Panc1 (cell line): ENCODE measurements around the gene LEPROT. TPM values are rescaled to one million over a fixed set of nuclear protein-coding genes. Genes with fewer than 3 reads are reported as not detected.
A peak's percentile ranks its signal among the peaks of the same experiment; 100 is the strongest.

ENCODE experiments used
- ATAC-seq: fragments of 200-7000 bp; cut with Tn5 transposase; 2 replicates; pipeline ENCODE4 v1.9.1; 2020; ENCODE audit warnings: mild to moderate bottlenecking, moderate library complexity
- BruUV-seq: library from RNA; stranded (reverse); fragments of 400-500 nt; replicated peaks from 2 replicates; lab custom pipeline; 2021; lab: Mats Ljungman, UMichigan
- CTCF ChIA-PET: fragments of 300-600 bp; sonication (Branson Sonifier 250); formaldehyde crosslinking; loops from one replicate; lab custom pipeline; 2022; ENCODE audit warnings: antibody characterized with exemption; lab: Charles Lee
- POLR2A ChIA-PET: fragments of 300-600 bp; sonication (Branson Sonifier 250); formaldehyde crosslinking; loops from one replicate; lab custom pipeline; 2022; ENCODE audit warnings: antibody characterized with exemption; lab: Charles Lee
- DNase-seq: peaks from one replicate; pipeline ENCODE4 v3.0.0-alpha.2; 2010; ENCODE audit warnings: low read depth, low spot score
- H3K27ac ChIP-seq: 2 replicates; pipeline ENCODE4 v1.5.1; 2011; ENCODE audit warnings: mild to moderate bottlenecking, low read length, inconsistent platforms
- H3K27me3 ChIP-seq: fragments of 200-500 bp; sonication (Bioruptor generic); 2 replicates; pipeline ENCODE4 v1.6.0; 2014; ENCODE audit warnings: low read length, inconsistent platforms; ENCODE audit not compliant: control insufficient read depth, insufficient read depth
- H3K36me3 ChIP-seq: fragments of 200-500 bp; sonication (Bioruptor generic); 2 replicates; pipeline ENCODE4 v1.5.1; 2014; ENCODE audit warnings: inconsistent platforms, mild to moderate bottlenecking, low read length, moderate library complexity; ENCODE audit not compliant: control insufficient read depth, insufficient read depth
- H3K4me1 ChIP-seq: 2 replicates; pipeline ENCODE4 v1.5.1; 2011; ENCODE audit warnings: inconsistent platforms, mild to moderate bottlenecking, low read length, moderate library complexity; ENCODE audit not compliant: control insufficient read depth, insufficient read depth
- H3K4me3 ChIP-seq, 2 experiments: 2 replicates each; pipeline ENCODE4 v1.5.1; 2011 to 2012; ENCODE audit warnings: low read depth in 2 of 2, low read length in 2 of 2, mild to moderate bottlenecking in 2 of 2, inconsistent platforms in 1 of 2, moderate library complexity in 1 of 2
- H3K9me3 ChIP-seq: fragments of 200-500 bp; sonication (Bioruptor generic); 2 replicates; pipeline ENCODE4 v1.5.1; 2014; ENCODE audit warnings: low read depth, mild to moderate bottlenecking, inconsistent platforms, low read length, moderate library complexity; ENCODE audit not compliant: control insufficient read depth, insufficient read depth
- CTCF ChIP-seq: fragments of 450-650 bp; IDR thresholded peaks from 2 replicates; pipeline ENCODE4 v1.5.1; 2017; ENCODE audit warnings: mild to moderate bottlenecking
- POLR2AphosphoS5 ChIP-seq: IDR thresholded peaks from 2 replicates; pipeline ENCODE4 v1.6.1; 2012; ENCODE audit warnings: mild to moderate bottlenecking, low read depth, low read length, moderate library complexity
- REST ChIP-seq, 2 experiments: IDR thresholded peaks; 2 replicates each; pipeline ENCODE4 v1.6.1; 2011 to 2012; ENCODE audit warnings: low read depth in 2 of 2, control low read depth in 1 of 2, low read length in 1 of 2, mild to moderate bottlenecking in 1 of 2, moderate library complexity in 1 of 2; ENCODE audit not compliant: insufficient read depth in 1 of 2
- SIN3A ChIP-seq: IDR thresholded peaks from 2 replicates; pipeline ENCODE4 v1.6.1; 2012; ENCODE audit warnings: low read depth, mild to moderate bottlenecking, low read length, moderate library complexity, borderline replicate concordance; ENCODE audit not compliant: insufficient read depth
- TCF7L2 ChIP-seq: IDR thresholded peaks from 2 replicates; pipeline ENCODE4 v1.6.1; 2011; ENCODE audit warnings: mild to moderate bottlenecking, low read depth, low read length, inconsistent platforms
- in situ Hi-C: cut with HindIII; loops from 2 replicates; pipeline ENCODE4 v1.10.0; 2016; ENCODE audit warnings: low sequenced_read_pairs, low pct_unique_long_range_greater_than_20kb
- intact Hi-C: fragments of 100-400 bp; cut with micrococcal nuclease; formaldehyde crosslinking; loops from one replicate; pipeline ENCODE4 v1.10.0; 2022; ENCODE audit not compliant: unreplicated experiment
- total RNA-seq: library from RNA; stranded (reverse); gene quantifications from one replicate; pipeline ENCODE4 v1.2.1, GENCODE V29; 2021; ENCODE audit not compliant: unreplicated experiment

The LEPROT gene
- total RNA-seq, 1 experiment from 2014 or later, result 53.6 TPM

- no peaks in the 10 kb centered on the region for H3K9me3 ChIP-seq
- in situ Hi-C loops (no loop called here), intact Hi-C loops (no loop called here)
- H3K27me3 ChIP-seq, result no peaks in the 10 kb centered on the region
- H3K36me3 ChIP-seq, result peaks cover 13% of the 10 kb centered on the region
- ATAC-seq (no peak), DNase-seq (no peak)
- BruUV-seq, result TSS peak; percentile 36
- TF ChIP-seq TCF7L2, result no peak
- TF ChIP-seq POLR2AphosphoS5, result no peak
- TF ChIP-seq SIN3A, result no peak
- TF ChIP-seq CTCF, result no peak
- no peak for TF ChIP-seq REST (IDR thresholded peaks at IDR 0.05; ENCODE audit: insufficient read depth in 1 of 2, low read depth in 2 of 2, low read length in 1 of 2)
- H3K4me1 ChIP-seq, result no peaks in the 10 kb centered on the region
- POLR2A ChIA-PET, result no interaction called here
- no peak overlapping the region for H3K27ac ChIP-seq
- CTCF ChIA-PET, result no interaction called here
- no peak overlapping the region for H3K4me3 ChIP-seq
These were observed 12.4 kb downstream of the LEPROT start for GRCh38 chr1:65432918-65433317.

- H3K4me1 ChIP-seq, result no peaks in the 10 kb centered on the region
- no peak for DNase-seq
- intact Hi-C loops, result no loop called here
- no peaks in the 10 kb centered on the region for H3K9me3 ChIP-seq
- H3K36me3 ChIP-seq, result peaks cover 10% of the 10 kb centered on the region
- no TSS peak for BruUV-seq
- ChIA-PET CTCF (no interaction called here), POLR2A (no interaction called here)
- no peaks in the 10 kb centered on the region for H3K27me3 ChIP-seq
- in situ Hi-C loops, result no loop called here
- H3K4me3 ChIP-seq, result no peak overlapping the region
- no peak for ATAC-seq
- no peak overlapping the region for H3K27ac ChIP-seq
- TF ChIP-seq REST (IDR thresholded peaks at IDR 0.05; ENCODE audit: insufficient read depth in 1 of 2, low read depth in 2 of 2, low read length in 1 of 2) (no peak), CTCF (peak; percentile 12; the same call in 1 of the 2 replicates)
These were observed 13.8 kb downstream of the LEPROT start for GRCh38 chr1:65434255-65434654.
